ENCODE results near the gene RNASEH1.

Gene RNASEH1

DNA sequence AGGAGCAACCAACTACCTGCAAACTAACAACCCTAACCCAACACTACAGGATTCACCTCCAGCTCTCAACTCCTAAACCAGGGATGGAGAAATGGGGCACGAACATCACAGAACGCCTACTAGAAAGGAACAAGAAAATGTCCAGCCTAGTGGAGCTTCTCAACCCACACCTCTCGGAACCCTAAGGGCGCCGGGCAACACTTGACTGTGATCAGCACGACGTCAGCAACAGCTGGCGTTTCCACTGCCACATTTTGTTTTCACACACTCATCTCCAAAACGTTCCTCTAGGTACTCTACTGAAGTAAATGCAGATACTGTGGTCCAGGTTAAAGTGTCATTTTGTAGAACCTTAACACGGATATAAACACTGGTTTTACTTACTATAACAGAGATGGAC lies 4.2 kb downstream of the RNASEH1 start:
- no peak for DNase-seq (ENCODE audit: low read depth)

DNA sequence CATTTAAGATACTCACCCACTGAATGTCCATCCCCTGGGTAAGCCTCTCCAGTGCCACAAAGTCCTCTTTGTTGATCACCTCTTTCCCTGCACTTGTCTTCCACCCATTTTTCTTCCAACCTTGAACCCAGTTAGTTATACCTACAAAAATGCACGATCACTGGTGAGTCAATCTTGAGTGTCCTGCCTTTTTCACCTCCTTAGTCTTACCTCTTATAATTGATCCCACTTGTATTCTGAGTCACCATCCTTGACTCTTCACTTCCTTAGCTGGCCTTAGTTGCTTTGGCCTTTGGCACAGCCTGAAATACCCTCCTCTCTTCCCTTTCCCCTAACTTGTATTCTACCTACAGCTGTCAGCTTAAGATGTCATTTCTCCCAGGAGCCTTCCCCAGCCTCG lies 10.2 kb downstream of the RNASEH1 start:
- no peak for DNase-seq (ENCODE audit: low read depth)

DNA sequence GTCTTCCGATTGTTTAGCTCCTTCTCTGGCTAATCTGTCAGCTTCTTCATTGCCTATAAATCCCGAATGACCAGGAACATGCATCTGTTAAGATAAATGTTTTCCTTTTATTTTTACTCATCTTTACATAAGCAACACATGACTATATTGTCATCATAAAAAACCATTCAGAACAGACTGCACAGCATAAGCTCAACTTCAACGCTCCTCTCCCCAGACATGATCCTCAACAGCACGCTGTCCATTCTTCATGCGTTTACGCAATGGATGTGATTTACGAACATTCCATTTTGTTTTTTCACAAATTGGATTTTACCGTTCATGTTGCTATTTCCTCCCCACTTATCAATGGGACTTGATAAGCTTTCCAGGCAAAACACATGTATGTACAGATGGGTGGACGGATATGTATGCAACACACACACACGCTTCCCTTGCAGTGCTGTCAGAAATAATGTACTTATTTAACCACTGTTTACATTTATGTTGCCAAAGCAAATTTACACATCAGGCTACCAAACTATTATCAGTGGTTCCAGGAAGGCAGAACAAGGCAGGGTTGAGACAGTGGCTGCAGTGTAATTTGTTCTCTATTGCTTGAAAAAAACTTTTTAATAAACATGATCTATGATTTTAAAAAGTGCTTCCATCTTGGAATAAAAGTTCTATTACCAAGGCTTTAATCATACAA lies 12.2 kb downstream of the RNASEH1 start:
- no peak for DNase-seq (ENCODE audit: low read depth)

DNA sequence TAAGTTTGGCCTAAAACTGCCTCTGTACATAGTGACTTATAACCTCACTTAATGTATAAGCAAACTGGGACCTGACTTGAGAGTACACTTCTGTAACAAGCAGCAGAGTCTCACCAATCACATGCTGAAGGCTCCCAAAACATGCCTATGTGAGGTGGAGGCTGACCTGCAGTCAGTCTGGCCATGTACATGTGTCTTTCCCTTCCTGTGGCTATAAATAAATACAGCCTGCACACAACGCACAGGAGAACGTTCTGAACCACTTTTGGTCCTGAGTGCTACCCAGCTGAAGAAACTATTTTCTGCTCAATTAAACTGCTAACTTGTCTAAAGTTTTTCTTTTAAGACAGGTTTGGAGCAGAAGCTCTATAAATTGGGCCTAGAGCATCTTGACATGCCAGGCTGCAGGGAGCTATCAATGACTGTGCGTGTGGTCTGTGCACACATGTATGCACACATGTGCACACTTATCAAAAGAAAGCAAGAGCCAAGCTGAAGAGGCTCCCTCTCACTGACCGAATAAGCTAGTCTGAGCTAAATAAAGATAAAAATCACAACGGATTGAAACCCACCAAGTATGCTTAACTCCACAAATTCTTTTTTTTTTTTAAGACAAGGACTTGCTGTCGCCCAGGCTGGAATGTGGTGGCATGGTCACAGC lies 15.0 kb downstream of the RNASEH1 start:
- DNase-seq (ENCODE audit: low read depth): no peak

DNA sequence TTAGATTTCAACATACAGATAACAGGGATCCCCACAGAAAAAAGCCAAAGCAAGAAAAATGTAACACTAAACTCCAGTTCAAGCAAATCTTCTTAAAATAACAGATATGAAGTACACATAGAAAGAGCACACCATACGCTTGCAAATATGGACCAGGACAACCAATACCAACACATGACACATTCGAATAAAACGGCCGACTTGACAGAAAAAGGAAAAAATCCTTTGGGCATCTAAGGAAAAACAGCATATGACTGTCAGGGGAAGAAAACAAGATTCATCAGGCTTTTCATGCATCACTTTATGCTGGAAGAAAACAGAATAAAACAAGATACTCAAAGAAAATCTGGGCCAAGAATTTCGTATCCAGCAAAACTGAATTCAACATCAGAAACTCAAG lies 16.0 kb downstream of the RNASEH1 start:
- DNase-seq (ENCODE audit: low read depth): no peak

DNA sequence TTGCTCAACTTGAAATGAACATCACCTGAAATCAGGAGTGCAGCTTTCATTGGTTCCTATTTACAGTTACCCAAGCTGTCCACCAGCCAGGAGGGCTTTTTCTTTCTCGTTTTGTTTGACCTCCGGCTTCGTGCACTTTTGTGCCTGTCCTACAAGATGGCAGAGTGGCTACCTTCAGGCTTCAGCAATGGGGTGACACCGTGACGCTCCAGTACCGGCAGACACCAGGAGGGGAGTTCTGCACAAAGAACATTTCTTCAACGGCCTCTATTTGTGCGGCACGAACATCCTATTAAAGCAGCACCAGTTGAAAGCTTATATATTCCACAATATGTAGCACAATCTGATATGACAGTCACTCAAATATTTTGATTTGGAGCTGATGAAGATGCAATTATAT lies 18.3 kb downstream of the RNASEH1 start:
- DNase-seq (ENCODE audit: low read depth): no peak

DNA sequence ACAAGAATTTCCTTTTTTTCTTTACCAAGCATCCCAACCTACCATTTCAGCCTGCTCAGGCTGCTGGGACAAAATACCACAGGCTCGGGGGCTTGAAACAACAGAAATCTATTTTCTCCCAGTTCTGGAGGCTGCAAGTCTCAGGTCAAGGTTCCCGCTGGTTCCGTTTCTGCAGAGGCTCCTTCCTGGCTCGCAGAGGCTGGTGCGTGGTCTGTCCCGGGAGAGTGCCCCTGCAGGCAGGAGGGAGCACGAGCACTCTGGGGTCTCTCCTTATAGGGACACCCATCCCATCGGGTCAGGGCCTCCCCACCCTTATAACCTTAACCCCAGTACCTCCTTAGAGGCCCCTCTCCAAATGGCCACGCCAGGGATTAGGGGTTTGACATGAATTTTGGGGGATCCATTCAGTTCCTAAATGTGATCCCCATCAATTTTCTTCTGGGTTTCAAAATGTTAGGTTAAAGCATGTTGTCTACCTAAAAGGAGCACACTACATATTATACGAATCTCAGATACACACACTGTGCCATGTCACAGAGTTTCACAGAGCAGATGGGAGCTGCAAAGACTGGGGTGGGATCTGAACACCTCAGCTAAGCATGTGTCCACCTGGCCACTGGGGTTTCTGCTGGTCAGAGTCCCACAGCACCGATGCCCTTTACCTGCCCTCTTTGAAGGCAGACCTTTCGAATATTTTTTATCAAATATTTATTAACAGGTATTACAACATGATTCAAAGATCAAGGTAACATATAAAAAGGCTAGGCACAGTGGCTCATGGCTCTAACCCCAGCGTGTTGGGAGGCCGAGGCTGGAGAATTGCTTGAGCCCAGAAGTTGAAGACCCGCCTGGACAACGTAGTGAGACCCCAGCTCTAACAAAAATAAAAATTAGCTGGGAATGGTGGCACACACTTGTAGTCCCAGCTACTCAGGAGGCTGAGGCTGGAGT lies 21.2 kb downstream of the RNASEH1 start:
- DNase-seq (ENCODE audit: low read depth): peak; percentile 38

DNA sequence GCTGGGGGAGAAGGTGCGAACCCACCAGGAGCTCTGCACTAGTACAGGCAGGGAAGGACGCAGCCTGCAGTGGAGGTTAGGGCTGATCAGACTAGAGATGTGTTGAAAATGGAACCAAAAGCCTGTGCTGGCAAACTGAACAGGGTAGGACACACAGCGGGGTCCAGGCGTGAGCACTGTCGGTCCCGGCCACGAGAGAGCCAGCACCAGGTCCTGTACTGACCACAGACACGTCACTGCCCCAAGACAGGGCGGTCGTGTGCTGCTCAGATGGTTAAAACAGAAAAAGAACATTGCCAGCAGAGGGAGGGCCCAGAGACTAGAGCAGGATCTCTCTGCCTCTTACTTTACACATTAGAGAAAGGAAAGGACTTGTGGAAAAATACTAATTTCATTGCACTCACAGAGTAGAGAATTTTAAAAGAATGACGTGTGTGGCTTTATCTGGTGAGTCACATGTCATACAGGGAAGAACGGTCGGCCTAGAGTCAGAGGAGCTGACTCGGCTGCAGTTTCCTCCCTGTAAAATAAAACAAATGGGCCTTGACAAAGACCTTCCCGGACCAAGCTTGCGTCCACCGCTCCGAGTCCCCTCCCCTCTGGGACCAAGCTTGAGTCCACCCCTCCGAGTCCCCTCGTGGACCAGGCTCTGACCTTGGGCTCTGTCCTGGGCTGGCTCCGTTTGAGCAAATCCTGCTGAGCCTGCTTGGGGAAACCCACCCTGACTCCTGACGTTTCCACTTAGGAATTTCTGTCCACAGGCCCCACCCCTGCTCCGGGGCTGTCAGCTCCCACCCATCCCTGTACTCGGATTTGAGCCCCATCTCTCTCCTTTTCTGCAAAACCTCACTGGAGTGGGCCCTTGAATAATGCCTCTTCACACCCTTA lies 22.1 kb downstream of the RNASEH1 start:
- peak; percentile 83 for DNase-seq (ENCODE audit: low read depth)

DNA sequence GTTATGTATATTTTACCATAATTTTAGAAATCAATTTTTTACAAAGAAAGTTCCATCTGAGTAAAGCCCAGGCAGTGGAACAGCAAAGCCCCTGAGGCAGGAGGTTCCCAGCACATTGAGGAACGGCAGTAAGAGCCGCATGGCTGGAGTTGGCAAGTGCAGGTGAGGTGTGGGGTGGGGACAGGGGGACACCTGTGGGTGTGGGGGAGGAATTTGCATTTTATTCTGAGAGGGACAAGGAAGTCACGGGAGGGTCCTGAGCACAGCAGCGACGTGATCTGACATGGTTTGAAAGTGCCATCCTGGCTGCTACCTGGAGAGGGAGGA lies 22.7 kb downstream of the RNASEH1 start:
- DNase-seq (ENCODE audit: low read depth): no peak

DNA sequence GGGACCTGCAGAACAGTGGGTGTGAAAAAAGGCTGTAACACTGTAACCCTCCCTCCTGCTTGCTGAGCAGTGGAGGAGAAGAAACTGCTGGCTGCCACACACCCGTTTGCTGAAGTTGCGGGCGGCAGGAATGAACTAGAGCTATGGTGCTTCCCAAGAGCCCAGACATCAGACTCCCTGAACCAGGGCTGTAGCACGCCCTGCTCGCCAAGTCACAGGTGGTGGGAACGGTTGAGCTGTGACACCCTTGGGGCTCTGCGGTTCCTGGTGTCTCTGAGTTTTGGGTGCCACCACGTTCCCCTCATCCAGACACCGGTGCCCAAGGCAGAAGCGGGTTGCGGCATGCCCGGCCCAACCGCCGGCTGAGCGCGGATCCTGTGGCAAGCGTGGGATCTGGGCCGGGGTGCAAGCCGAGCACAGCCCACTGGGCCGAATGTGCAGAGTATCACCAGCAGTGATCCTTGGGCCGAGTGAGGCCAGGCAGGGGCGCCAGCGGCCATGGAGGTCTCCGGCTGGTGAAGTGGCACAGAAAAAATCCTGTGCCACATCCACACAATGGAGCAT lies 23.8 kb downstream of the RNASEH1 start:
- no peak for DNase-seq (ENCODE audit: low read depth)

DNA sequence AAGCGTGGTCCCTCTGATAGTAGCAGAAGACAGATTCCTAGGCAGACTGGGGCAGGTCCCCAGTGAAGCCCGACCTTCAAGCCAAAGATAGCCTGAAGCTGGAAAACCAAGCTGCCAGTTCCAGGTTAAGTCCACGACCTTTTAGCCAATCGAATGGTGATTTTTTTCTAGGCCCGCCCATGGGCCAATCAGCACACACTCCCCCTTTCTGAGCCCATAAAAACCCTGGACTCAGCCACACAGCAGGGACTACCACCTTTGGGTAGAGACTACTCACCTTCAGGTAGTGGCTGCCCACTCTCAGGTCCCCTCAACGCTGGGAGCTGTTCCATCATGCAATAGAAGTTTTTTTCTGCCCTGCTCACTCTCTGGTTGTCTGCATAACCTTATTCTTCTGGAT lies 24.3 kb downstream of the RNASEH1 start:
- DNase-seq (ENCODE audit: low read depth): no peak

DNA sequence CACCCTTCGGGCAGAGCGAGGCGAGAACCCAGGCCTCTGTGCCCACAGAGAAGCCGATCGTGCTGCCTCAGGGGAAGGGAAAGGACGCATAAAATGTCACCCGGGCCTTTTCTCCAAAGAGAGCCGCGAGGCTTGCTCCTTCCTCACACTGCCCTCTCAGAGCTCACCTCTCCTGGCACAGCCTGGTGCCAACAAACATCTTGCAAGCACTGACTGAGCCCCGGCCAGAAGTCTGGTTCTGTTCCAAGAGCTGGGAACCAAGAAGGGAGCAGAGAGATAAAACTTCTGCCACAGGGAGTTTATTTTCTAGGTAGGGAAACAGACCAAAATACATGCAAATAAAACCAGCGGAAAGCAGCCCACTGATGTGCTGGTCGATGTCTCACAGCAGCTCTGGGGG lies 25.2 kb downstream of the RNASEH1 start:
- DNase-seq (ENCODE audit: low read depth): no peak

DNA sequence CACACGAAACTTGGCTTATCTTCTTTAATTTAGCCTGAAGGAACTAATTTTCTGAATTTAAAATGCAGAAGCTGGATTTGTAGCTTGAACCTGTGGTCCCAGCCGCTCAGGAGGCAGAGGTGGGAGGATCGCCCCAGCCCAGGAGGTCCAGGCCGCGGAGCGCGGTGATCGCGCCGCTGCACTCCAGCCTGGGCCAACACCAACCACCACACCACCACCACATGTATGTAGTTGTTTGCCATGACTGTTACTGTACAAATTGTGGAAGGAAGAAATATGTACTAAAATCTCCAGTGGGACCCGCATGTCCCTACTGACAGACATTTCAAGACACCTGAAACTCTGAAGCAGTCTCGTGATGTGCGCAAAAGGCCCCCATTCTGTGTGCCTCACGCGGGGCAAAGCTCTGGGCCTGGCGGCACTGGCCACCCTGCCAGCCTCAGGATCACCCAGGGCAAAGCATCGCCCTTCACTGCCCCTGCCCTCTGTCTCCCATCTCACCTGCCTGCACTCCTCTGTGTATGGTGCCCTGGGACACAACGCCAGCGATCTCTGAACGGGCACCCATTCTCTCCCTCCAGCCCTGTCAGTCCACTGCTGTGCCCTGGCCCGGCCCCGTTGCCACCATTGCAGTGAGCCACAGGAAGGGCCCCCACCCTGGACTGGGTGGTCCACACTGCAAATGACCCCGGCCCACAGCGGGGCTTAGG lies 28.7 kb downstream of the RNASEH1 start:
- no peak for DNase-seq (ENCODE audit: low read depth)

DNA sequence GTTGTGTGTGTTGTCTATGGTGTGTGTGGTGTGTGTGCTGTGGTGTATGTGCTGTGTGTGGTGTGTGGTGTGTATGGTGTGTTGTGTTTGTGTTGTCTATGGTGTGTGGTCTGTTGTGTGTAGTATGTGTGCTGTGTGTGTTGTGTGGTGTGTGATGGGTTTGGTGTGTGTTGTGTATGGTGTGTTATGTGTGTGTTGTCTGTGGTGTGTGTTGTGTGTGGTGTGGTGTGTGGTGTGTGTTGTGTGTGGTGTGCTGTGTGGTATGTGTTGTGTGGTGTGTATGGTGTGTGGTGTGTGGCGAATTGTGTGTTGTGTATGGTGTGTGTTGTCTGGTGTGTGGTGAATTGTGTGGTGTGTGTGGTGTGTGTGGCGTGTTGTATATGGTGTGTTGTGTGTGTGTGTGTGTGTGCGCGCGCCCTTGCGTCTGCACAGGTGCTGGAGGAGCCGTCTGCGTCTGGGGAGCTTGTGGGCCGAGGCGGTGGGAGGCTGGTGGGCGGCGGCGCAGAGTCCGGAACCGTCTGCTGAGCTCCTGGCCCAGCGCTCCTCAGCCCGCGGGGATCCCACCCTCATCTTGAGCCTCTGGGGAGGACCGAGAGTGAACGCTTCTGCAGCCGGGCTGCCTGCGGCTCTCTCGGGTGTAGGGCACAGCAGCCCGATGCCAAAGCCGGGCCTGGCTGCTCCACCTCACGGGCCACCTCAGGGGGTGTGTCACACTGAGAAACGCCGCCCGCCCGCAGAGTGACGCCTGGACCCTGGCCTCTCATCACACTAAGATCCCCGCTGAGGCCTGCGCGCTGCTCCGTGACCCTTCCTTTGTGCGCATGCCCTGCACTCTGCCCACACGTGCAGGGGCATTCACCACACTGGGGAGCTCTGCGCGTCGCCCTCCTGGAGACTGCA lies 30.0 kb downstream of the RNASEH1 start:
- DNase-seq (ENCODE audit: low read depth): no peak

DNA sequence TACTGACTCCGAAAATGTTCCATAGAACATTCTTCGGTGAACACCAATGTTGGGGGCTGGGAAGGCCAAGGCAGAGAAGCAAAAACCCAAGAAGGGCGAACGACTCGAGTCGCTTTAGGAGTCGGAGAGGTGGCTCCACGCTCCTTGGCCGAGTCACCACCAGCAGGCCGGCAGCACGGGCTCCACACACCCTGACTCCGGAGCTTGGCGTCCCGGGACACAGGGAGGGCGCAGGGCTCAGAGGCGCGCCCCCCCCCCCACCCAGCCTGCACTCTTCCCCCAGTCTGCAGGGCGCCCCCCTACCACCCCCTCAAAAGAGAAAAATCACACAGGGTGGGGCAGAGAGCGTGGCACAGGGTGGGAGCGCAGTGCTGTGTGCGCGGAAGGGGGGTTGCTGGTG lies 31.3 kb downstream of the RNASEH1 start:
- no peak for DNase-seq (ENCODE audit: low read depth)

DNA sequence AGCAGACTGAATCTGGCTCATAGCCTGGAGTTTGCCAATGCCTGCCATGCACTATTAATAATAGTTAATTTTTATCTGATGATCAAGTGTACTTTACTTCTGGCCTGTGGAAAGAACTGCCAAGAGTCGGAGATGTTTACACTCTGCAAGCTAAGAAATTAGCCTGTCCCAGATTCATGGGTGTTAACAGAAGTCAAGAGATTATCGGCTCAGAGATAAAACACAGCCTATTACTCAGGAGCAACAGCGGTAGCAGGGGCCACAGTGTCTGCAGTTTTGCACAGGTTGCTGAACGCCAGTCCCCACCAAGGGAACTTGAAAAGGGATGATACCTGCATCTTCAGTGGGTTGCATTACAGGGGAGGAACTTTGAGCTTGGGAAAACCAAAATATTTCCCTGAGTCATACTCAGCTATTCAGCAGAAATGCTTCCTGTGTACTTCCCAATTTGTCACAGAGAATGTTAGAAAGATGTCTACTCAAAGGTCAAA lies 34.5 kb downstream of the RNASEH1 start:
- DNase-seq (ENCODE audit: low read depth): no peak

DNA sequence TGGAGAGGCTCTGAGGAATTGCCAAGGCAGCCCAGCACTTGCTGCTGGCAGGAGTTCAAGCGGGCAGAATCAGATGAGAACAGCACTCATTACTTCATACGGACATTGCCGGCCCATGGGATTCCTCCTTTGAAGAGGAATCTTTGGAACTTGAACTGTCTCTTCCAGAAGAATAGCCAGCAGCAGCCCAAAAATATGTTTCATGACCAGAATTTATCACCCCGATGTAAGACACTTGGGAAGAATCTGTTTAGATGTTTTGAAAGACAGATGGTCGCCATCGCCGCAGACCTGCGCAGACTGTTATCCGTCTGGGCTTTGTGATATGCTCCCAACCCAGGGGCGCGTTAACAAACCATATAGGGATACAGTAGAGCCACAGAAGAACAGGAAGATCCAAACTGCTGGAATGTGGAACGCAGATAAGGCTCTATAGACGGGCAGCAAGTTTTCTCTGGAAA lies 35.1 kb downstream of the RNASEH1 start:
- DNase-seq (ENCODE audit: low read depth): no peak

DNA sequence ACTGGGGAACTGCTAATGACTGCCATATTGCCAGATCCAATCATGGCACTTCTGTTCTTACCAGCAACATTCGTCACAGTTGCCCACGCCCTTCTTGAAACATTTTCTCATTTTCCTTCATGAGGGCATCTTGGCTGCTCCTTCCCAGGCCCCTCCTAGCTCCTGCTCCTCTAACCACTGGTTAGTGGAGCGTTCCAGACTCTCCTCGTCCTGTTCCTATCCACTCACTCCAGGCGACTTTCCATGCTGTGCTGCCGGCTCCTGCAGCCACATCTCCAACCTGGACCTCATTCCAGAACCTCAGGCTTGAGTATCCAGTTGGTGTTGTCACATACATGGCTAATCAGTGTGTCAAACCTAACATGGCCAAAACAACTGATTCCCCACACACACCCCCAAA lies 37.5 kb downstream of the RNASEH1 start:
- no peak for DNase-seq (ENCODE audit: low read depth)

All from HS-27A (cell line).